ENCODE data around the gene ZNF526. TPM values are rescaled to one million over a fixed set of nuclear protein-coding genes. Genes with fewer than 3 reads are reported as not detected.

Gene ZNF526
- total RNA-seq, 1 donor from 2014 or later: 9.6 TPM

- Histone ChIP-seq H3K27ac (no peak overlapping the region), H3K4me3 (no peak overlapping the region), H3K36me3 (peaks cover 95% of the 10 kb centered on the region), H3K4me1 (peaks cover 4% of the 10 kb centered on the region), H3K27me3 (no peaks in the 10 kb centered on the region), H3K9me3 (no peaks in the 10 kb centered on the region)
- TF ChIP-seq CTCF (IDR thresholded peaks at IDR 0.05): no peak
- intact Hi-C loops (cut with DNase I): no loop called here
- ATAC-seq (no peak), DNase-seq (no peak)
Measured at GRCh38 chr19:42208612-42209011, 11.5 kb upstream of the ZNF526 start.

- Histone ChIP-seq H3K9me3 (no peaks in the 10 kb centered on the region), H3K36me3 (peaks cover 72% of the 10 kb centered on the region), H3K4me1 (peaks cover 16% of the 10 kb centered on the region), H3K27me3 (no peaks in the 10 kb centered on the region), H3K4me3 (no peak overlapping the region), H3K27ac (no peak overlapping the region)
- intact Hi-C loops (cut with DNase I): no loop called here
- TF ChIP-seq CTCF (IDR thresholded peaks at IDR 0.05): no peak
- ATAC-seq: no peak
- DNase-seq: no peak
Measured at GRCh38 chr19:42212886-42213285, 7.2 kb upstream of the ZNF526 start.

- no peaks in the 10 kb centered on the region for H3K9me3 ChIP-seq
- TF ChIP-seq CTCF (IDR thresholded peaks at IDR 0.05): no peak
- no peak overlapping the region for H3K27ac ChIP-seq
- peaks cover 51% of the 10 kb centered on the region for H3K36me3 ChIP-seq
- no peak overlapping the region for H3K4me3 ChIP-seq
- H3K27me3 ChIP-seq: no peaks in the 10 kb centered on the region
- intact Hi-C loops (cut with DNase I): no loop called here
- ATAC-seq: no peak
- DNase-seq: no peak
- H3K4me1 ChIP-seq: peaks cover 27% of the 10 kb centered on the region
Measured at GRCh38 chr19:42214810-42215485, 5.2 kb upstream of the ZNF526 start.

GRCh38 chr19:42216653-42217519, 3.2 kb upstream of the ZNF526 start:
- ATAC-seq (peak; percentile 27), DNase-seq (peak; percentile 82)

More at GRCh38 chr19:42216653-42217519, 3.2 kb upstream of the ZNF526 start:
- TF ChIP-seq CTCF (IDR thresholded peaks at IDR 0.05): no peak
- Histone ChIP-seq H3K4me1 (peaks cover 38% of the 10 kb centered on the region), H3K9me3 (no peaks in the 10 kb centered on the region), H3K27ac (peak overlapping the region; percentile 84), H3K4me3 (peak overlapping the region; percentile 81), H3K27me3 (no peaks in the 10 kb centered on the region), H3K36me3 (peaks cover 35% of the 10 kb centered on the region)
- intact Hi-C loops (cut with DNase I): no loop called here

Data from upper lobe of right lung (tissue), 1 donor.